GM12878 (cell line): ENCODE data around the gene PCYOX1L. TPM values are rescaled to one million over a fixed set of nuclear protein-coding genes. Genes with fewer than 3 reads are reported as not detected.

Experiments
- ATAC-seq: fragments of 200-7000 bp; cut with Tn5 transposase; 3 replicates; pipeline ENCODE4 v1.9.1; 2020; ENCODE audit warnings: mild to moderate bottlenecking, moderate library complexity
- Bru-seq: library from RNA; stranded (reverse); fragments of 400-500 nt; gene quantifications from one replicate; lab custom pipeline; 2021; lab: Mats Ljungman, UMichigan
- BruChase-seq, 2 experiments: library from RNA; stranded (reverse); fragments of 400-500 nt; gene quantifications; one replicate each; lab custom pipeline; 2021; lab: Mats Ljungman, UMichigan
- BruUV-seq: library from RNA; stranded (reverse); fragments of 400-500 nt; replicated peaks from 2 replicates; lab custom pipeline; 2021; lab: Mats Ljungman, UMichigan
- CTCF ChIA-PET: fragments of 300-600 bp; sonication (Branson Sonifier 250); formaldehyde crosslinking; extraction: SDS; loops from one replicate; lab custom pipeline; 2021; ENCODE audit warnings: inconsistent platforms; lab: Yijun Ruan, JAX
- POLR2A ChIA-PET: fragments of 350-600 bp; formaldehyde crosslinking; extraction: SDS; loops from one replicate; lab custom pipeline; 2021; ENCODE audit warnings: inconsistent platforms; lab: Charles Lee
- RAD21 ChIA-PET: fragments of 300-600 bp; sonication (Branson Sonifier 250); formaldehyde crosslinking; loops from one replicate; lab custom pipeline; 2023; ENCODE audit warnings: antibody characterized with exemption; ENCODE audit not compliant: unreplicated experiment; lab: Charles Lee
- SMC1A ChIA-PET: fragments of 300-600 bp; sonication (Branson Sonifier 250); formaldehyde crosslinking; loops from one replicate; lab custom pipeline; 2023; ENCODE audit not compliant: unreplicated experiment, uncharacterized antibody; lab: Charles Lee
- DNase-seq: peaks from one replicate; pipeline ENCODE4 v3.0.0-alpha.2; 2011; ENCODE audit warnings: low read depth, low spot score
- FAIRE-seq: peaks from 3 replicates; lab custom pipeline; 2011; peaks lifted over from hg19 to GRCh38; lab: Jason Lieb, UNC
- H2AFZ ChIP-seq: 2 replicates; pipeline ENCODE4 v1.6.0; 2011; ENCODE audit warnings: low read depth, low read length, control low read depth; ENCODE audit not compliant: control insufficient read depth
- H3K27ac ChIP-seq: 2 replicates; pipeline ENCODE4 v1.5.1; 2011; ENCODE audit warnings: control low read depth; ENCODE audit not compliant: control insufficient read depth, insufficient read depth
- H3K27me3 ChIP-seq, 2 experiments: replicated peaks in 1 of 2; 2 replicates each; pipeline versions ENCODE4 v1.6.0 to v1.6.1; 2011; ENCODE audit warnings: low read length in 1 of 2; ENCODE audit not compliant: control insufficient read depth in 2 of 2, insufficient read depth in 2 of 2
- H3K36me3 ChIP-seq, 2 experiments: 2 replicates each; pipeline ENCODE4 v1.5.1; 2011; ENCODE audit warnings: low read length in 1 of 2; ENCODE audit not compliant: control insufficient read depth in 2 of 2, insufficient read depth in 2 of 2
- H3K4me1 ChIP-seq: 2 replicates; pipeline ENCODE4 v1.6.1; 2011; ENCODE audit warnings: mild to moderate bottlenecking, low read length, moderate library complexity, mixed read lengths; ENCODE audit not compliant: control insufficient read depth, insufficient read depth
- H3K4me2 ChIP-seq: 2 replicates; pipeline ENCODE4 v1.6.0; 2011; ENCODE audit warnings: control low read depth; ENCODE audit not compliant: control insufficient read depth, insufficient read depth
- H3K4me3 ChIP-seq: fragments of 200-600 bp; sonication (generic); 2 replicates; pipeline ENCODE4 v1.5.1; 2016
- H3K79me2 ChIP-seq: 2 replicates; pipeline ENCODE4 v1.6.0; 2011; ENCODE audit warnings: low read length; ENCODE audit not compliant: control insufficient read depth, insufficient read depth
- H3K9ac ChIP-seq: 2 replicates; pipeline ENCODE4 v1.8.0; 2011; ENCODE audit warnings: low read length, control low read depth, mixed read lengths; ENCODE audit not compliant: control insufficient read depth, insufficient read depth
- H3K9me3 ChIP-seq: replicated peaks from 3 replicates; pipeline ENCODE4 v1.5.1; 2011; ENCODE audit warnings: mild to moderate bottlenecking, low read length; ENCODE audit not compliant: control insufficient read depth, insufficient read depth
- H4K20me1 ChIP-seq: 2 replicates; pipeline ENCODE4 v1.6.0; 2011; ENCODE audit not compliant: control insufficient read depth, insufficient read depth
- ATF2 ChIP-seq: IDR thresholded peaks from 2 replicates; pipeline ENCODE4 v1.6.1; 2012; ENCODE audit warnings: low read length, inconsistent platforms
- CBFB ChIP-seq: IDR thresholded peaks from 2 replicates; pipeline ENCODE4 v1.6.1; 2016; ENCODE audit warnings: antibody characterized with exemption, low read depth
- DPF2 ChIP-seq: fragments of 450-650 bp; IDR thresholded peaks from 2 replicates; pipeline ENCODE4 v1.6.1; 2017; ENCODE audit warnings: mild to moderate bottlenecking
- MTA2 ChIP-seq: fragments of 450-650 bp; IDR thresholded peaks from 2 replicates; pipeline ENCODE4 v1.6.1; 2016; ENCODE audit warnings: low read depth, mild to moderate bottlenecking, moderate library complexity
- MYC ChIP-seq: IDR thresholded peaks from 2 replicates; pipeline ENCODE4 v1.6.1; 2011; ENCODE audit warnings: mild to moderate bottlenecking, low read length, moderate library complexity, inconsistent platforms; ENCODE audit not compliant: insufficient read depth, insufficient replicate concordance, insufficient read length, severe bottlenecking
- POLR2AphosphoS5 ChIP-seq: IDR thresholded peaks from 2 replicates; pipeline ENCODE4 v1.6.1; 2011; ENCODE audit warnings: mild to moderate bottlenecking, low read length, inconsistent platforms
- RBBP5 ChIP-seq: fragments of 200-600 bp; sonication (generic); conservative IDR thresholded peaks from 2 replicates; pipeline ENCODE4 v1.6.1; 2016
- SMARCA5 ChIP-seq: fragments of 450-650 bp; IDR thresholded peaks from 2 replicates; pipeline ENCODE4 v1.6.1; 2017; ENCODE audit warnings: mild to moderate bottlenecking
- SMC3 ChIP-seq: IDR thresholded peaks from 2 replicates; pipeline ENCODE4 v1.6.1; 2011; ENCODE audit warnings: low read length, improper control_type of control experiment, borderline replicate concordance
- ZNF687 ChIP-seq: fragments of 450-650 bp; IDR thresholded peaks from 2 replicates; pipeline ENCODE4 v1.6.1; 2017; ENCODE audit warnings: mild to moderate bottlenecking, moderate library complexity
- WGBS: methylation state at CpG from one replicate; pipeline ENCODE4 v1.1.6; 2016; ENCODE audit warnings: low lambda C conversion rate; ENCODE audit not compliant: insufficient replicate concordance, insufficient coverage; ENCODE audit errors: missing lambda C conversion rate; 5-methylcytosine and 5-hydroxymethylcytosine counted together
- in situ Hi-C: fragments of 300-500 bp; cut with MboI; formaldehyde crosslinking; loops from 9 replicates; pipeline ENCODE4 v1.14.3; 2018; ENCODE audit warnings: mixed read lengths
- intact Hi-C: fragments of 100-400 bp; cut with micrococcal nuclease; formaldehyde crosslinking; loops from one replicate; pipeline ENCODE4 v1.14.2; 2022; ENCODE audit not compliant: unreplicated experiment
- long read RNA-seq, 2 experiments: library from polyadenylated mRNA; unstranded; transcript quantifications; one replicate each; pipeline ENCODE4 v2.0.0, GENCODE V29; 2019 to 2020
- polyA minus RNA-seq, 3 experiments: library from RNA; depleted of rRNA, polyadenylated mRNA; stranded (reverse); fragments of >200 nt; gene quantifications; 2 replicates each; pipeline ENCODE4 v1.2.3, GENCODE V29; 2011
- polyA plus RNA-seq, 11 experiments: library from polyadenylated mRNA; depleted of rRNA in 4 of 11; unstranded in 6 of 11; stranded (reverse) in 5 of 11; fragments of >200 nt; fragmentation: Nextera tagmentation in 4 of 11; fragmentation: Illumina TruSeq in 1 of 11; extraction: Ambion mirVana in 4 of 11; extraction: Trizol in 1 of 11; gene quantifications; 1 replicate in 1 of 11; 2 replicates in 10 of 11; pipeline versions ENCODE4 v1.2.1 to v1.2.3, GENCODE V29; 2011 to 2016; ENCODE audit warnings: inconsistent platforms in 2 of 11, missing spikeins in 2 of 11, low read depth in 1 of 11
- total RNA-seq, 4 experiments: library from RNA; depleted of rRNA in 3 of 4; stranded (reverse); fragments of >200 nt in 3 of 4; fragmentation: Illumina TruSeq in 1 of 4; extraction: Trizol in 1 of 4; gene quantifications; 2 replicates each; pipeline versions ENCODE4 v1.2.1 to v1.2.3, GENCODE V29; 2013 to 2021

Gene PCYOX1L
- 15.2 and 16.0 TPM in 2 replicates for total RNA-seq (2013; cell fraction: nucleolus; rRNA removed)
- total RNA-seq (2014; rRNA removed) (12.4 and 13.4 TPM in 2 replicates), total RNA-seq (2014; rRNA removed; fragmentation: Illumina TruSeq; extraction: Trizol) (10.3 and 10.5 TPM in 2 replicates), total RNA-seq (2021) (13.4 and 13.5 TPM in 2 replicates), polyA plus RNA-seq (2011; rRNA removed) (8.0 and 9.6 TPM in 2 replicates), polyA plus RNA-seq (2014; fragmentation: Illumina TruSeq; extraction: Trizol) (12.6 and 15.4 TPM in 2 replicates), polyA plus RNA-seq (2014; fragmentation: Nextera tagmentation; extraction: Ambion mirVana) (1 to 10 TPM; 2.9 to 5.4 TPM), polyA plus RNA-seq (2014; rRNA removed) (14.6 and 14.8 TPM in 2 replicates), polyA plus RNA-seq (2016; fragmentation: Nextera tagmentation; extraction: Ambion mirVana) (10 to 100 TPM; 15.3 to 17.0 TPM), polyA minus RNA-seq (2011; rRNA and poly(A)+ RNA removed) (7.7 and 10.1 TPM in 2 replicates), Bru-seq, nascent RNA (percentile 58 among the genes with signal in this experiment), BruChase-seq, experiment 1, labeled RNA remaining after a 6-hour chase (percentile 51 among the genes with signal in this experiment), BruChase-seq, experiment 2, labeled RNA remaining after a 2-hour chase (percentile 57 among the genes with signal in this experiment)
- 7.8 TPM for polyA plus RNA-seq (2011; ENCODE audit: low read depth)
- polyA plus RNA-seq (2011; cell fraction: cytosol; rRNA removed), result 10.3 and 12.5 TPM in 2 replicates
- polyA plus RNA-seq (2011; cell fraction: nucleus; rRNA removed), result 19.6 and 29.1 TPM in 2 replicates
- polyA plus RNA-seq (2012), result 10.3 and 10.5 TPM in 2 replicates
- polyA minus RNA-seq (2011; cell fraction: cytosol; rRNA and poly(A)+ RNA removed), result 1.7 and 1.9 TPM in 2 replicates
- 8.5 and 11.9 TPM in 2 replicates for polyA minus RNA-seq (2011; cell fraction: nucleus; rRNA and poly(A)+ RNA removed)
- long read RNA-seq, experiment 1, partial matches to known transcripts, result 0 of 4 reads
- long read RNA-seq, experiment 1, other reads (novel, unspliced or antisense), result 0 of 4 reads
- long read RNA-seq, experiment 2, transcript PCYOX1L-201 (6 exons, 2,546 nt), result major isoform, 5 of 8 reads
- long read RNA-seq, experiment 2, partial matches to known transcripts, result 1 of 8 reads
- long read RNA-seq, experiment 2, other reads (novel, unspliced or antisense), result 2 of 8 reads

GRCh38 chr5:149357370-149358293 lies at the start of gene PCYOX1L:
Gene PCYOX1L, plus strand, starts transcription at chr5:149358046. Its CDS starts 23 bp downstream, at chr5:149358069.
- no TSS peak for BruUV-seq
- ChIA-PET SMC1A (interaction anchor here (0.7 to 4.0 kb wide), 4 partner anchors 12 to 200 kb away, joined by 3 to 23 read pairs (median 3); partner anchors contain the start of gene GRPEL2), RAD21 (interaction anchor here (0.8 to 3.1 kb wide), 6 partner anchors 12 to 261 kb away, joined by 3 to 30 read pairs (median 5); partner anchors contain the start of genes CSNK1A1 and GRPEL2), POLR2A (interaction anchor here (0.6 to 4.2 kb wide), 8 partner anchors 8 to 1068 kb away, joined by 3 to 66 read pairs (median 4); partner anchors contain the start of genes CSNK1A1 and GRPEL2), CTCF (interaction anchor here (1.0 to 7.5 kb wide), 11 partner anchors 8 to 260 kb away, joined by 3 to 81 read pairs (median 5); partner anchors contain the start of genes CSNK1A1 and GRPEL2)
- Histone ChIP-seq H4K20me1 (no peaks in the 10 kb centered on the region), H3K4me1 (peaks cover 13% of the 10 kb centered on the region), H3K36me3 (no peaks in the 10 kb centered on the region; a peak in 2 of 4 replicates), H3K27ac (peak within 1 kb of the TSS; percentile 48), H3K4me3 (peak within 1 kb of the TSS; percentile 84), H2AFZ (peak within 1 kb of the TSS; percentile 96), H3K27me3 (no peaks in the 10 kb centered on the region), H3K9me3 (no peaks in the 10 kb centered on the region), H3K4me2 (peak within 1 kb of the TSS; percentile 95), H3K9ac (peak within 1 kb of the TSS; percentile 80), H3K79me2 (peaks cover 10% of the 10 kb centered on the region)
- FAIRE-seq, result peak; percentile 95
- in situ Hi-C loops (no loop called here), intact Hi-C loops (loop anchor here (1.0 kb wide), 1 partner anchor 12 kb away; the partner anchor contains the start of gene GRPEL2)
- WGBS, result 3% methylated on average over 61 of the region's 61 CpGs
- peak; percentile 100 for ATAC-seq
- peak; percentile 82 for DNase-seq
- peak; percentile 75 for TF ChIP-seq MYC
- TF ChIP-seq DPF2, result peak; percentile 95
- no peak for TF ChIP-seq CBFB
- TF ChIP-seq POLR2AphosphoS5, result peak; percentile 69; the same call in 1 of the 2 replicates
- TF ChIP-seq SMARCA5, result no peak
- no peak for TF ChIP-seq SMC3
- no peak for TF ChIP-seq MTA2
- TF ChIP-seq ZNF687, result peak; percentile 88
- TF ChIP-seq ATF2, result no peak
- TF ChIP-seq RBBP5, result no peak
